SJSA1 (cell line): ENCODE results near the gene FERMT1. TPM values are rescaled to one million over a fixed set of nuclear protein-coding genes. Genes with fewer than 3 reads are reported as not detected.
"Not testable (repeated sequence)": the region's sequence is repeated elsewhere in the genome, so short reads cannot be mapped to it uniquely, and the experiment has no call there.

Source experiments
- DNase-seq, 2 experiments: peaks; one replicate each; pipeline ENCODE4 v3.0.0-alpha.2; 2015 to 2020; ENCODE audit warnings: low spot score in 2 of 2, low read depth in 1 of 2
- H3K27ac ChIP-seq: fragments of 250-450 bp; sonication (Bioruptor Pico); 2 replicates; pipeline ENCODE4 v1.5.1; 2020; ENCODE audit warnings: mild to moderate bottlenecking, moderate library complexity
- H3K27me3 ChIP-seq: fragments of 250-450 bp; sonication (Bioruptor Pico); replicated peaks from 2 replicates; pipeline ENCODE4 v1.5.1; 2020; ENCODE audit warnings: mild to moderate bottlenecking, moderate library complexity
- H3K36me3 ChIP-seq: fragments of 250-450 bp; sonication (Bioruptor Pico); 2 replicates; pipeline ENCODE4 v1.5.1; 2020; ENCODE audit warnings: mild to moderate bottlenecking
- H3K4me1 ChIP-seq: fragments of 250-450 bp; sonication (Bioruptor Pico); replicated peaks from 2 replicates; pipeline ENCODE4 v1.6.1; 2021; ENCODE audit warnings: mild to moderate bottlenecking
- H3K4me3 ChIP-seq: fragments of 250-450 bp; sonication (Bioruptor Pico); 2 replicates; pipeline ENCODE4 v1.5.1; 2020; ENCODE audit warnings: mild to moderate bottlenecking
- H3K9me3 ChIP-seq: fragments of 250-450 bp; sonication (Bioruptor Pico); replicated peaks from 2 replicates; pipeline ENCODE4 v1.5.1; 2020; ENCODE audit warnings: mild to moderate bottlenecking
- total RNA-seq: library from RNA; depleted of rRNA; stranded (reverse); fragments of >200 nt; shearing (Covaris generic); gene quantifications from 2 replicates; pipeline ENCODE4 v1.2.3, GENCODE V29; 2014

The FERMT1 gene
- total RNA-seq, 1 experiment from 2014 or later, result 0.13 TPM

- Histone ChIP-seq H3K4me1 (no peaks in the 10 kb centered on the region), H3K27ac (no peak overlapping the region), H3K27me3 (no peaks in the 10 kb centered on the region), H3K4me3 (no peak overlapping the region), H3K36me3 (no peaks in the 10 kb centered on the region), H3K9me3 (no peaks in the 10 kb centered on the region)
- DNase-seq, result no peak
Observed at GRCh38 chr20:6130045-6130444, 7.2 kb upstream of the FERMT1 start.

GRCh38 chr20:6127825-6128224, 5.0 kb upstream of the FERMT1 start:
- H3K36me3 ChIP-seq, result no peaks in the 10 kb centered on the region
- no peak for DNase-seq
- H3K27me3 ChIP-seq, result peaks cover 3% of the 10 kb centered on the region; the same call in 1 of the 2 replicates
- no peak overlapping the region for H3K4me3 ChIP-seq
- H3K27ac ChIP-seq, result no peak overlapping the region
- H3K4me1 ChIP-seq, result peaks cover 8% of the 10 kb centered on the region; the same call in 1 of the 2 replicates
- H3K9me3 ChIP-seq, result no peaks in the 10 kb centered on the region

GRCh38 chr20:6126846-6127245, 4.0 kb upstream of the FERMT1 start:
- Histone ChIP-seq H3K27me3 (peaks cover 13% of the 10 kb centered on the region; the same call in 1 of the 2 replicates), H3K4me1 (peaks cover 17% of the 10 kb centered on the region), H3K27ac (no peak overlapping the region), H3K36me3 (no peaks in the 10 kb centered on the region), H3K4me3 (no peak overlapping the region), H3K9me3 (no peaks in the 10 kb centered on the region)
- DNase-seq, result no peak

- DNase-seq, result no peak
- H3K9me3 ChIP-seq, result no peaks in the 10 kb centered on the region
- H3K27ac ChIP-seq, result no peak overlapping the region
- peaks cover 20% of the 10 kb centered on the region; the same call in 1 of the 2 replicates for H3K27me3 ChIP-seq
- H3K4me3 ChIP-seq, result peak overlapping the region; percentile 33
- no peaks in the 10 kb centered on the region for H3K36me3 ChIP-seq
- H3K4me1 ChIP-seq, result peaks cover 17% of the 10 kb centered on the region
Observed at GRCh38 chr20:6123649-6124014, 802 bp upstream of the FERMT1 start.

GRCh38 chr20:6122111-6122872, 538 bp downstream of the FERMT1 start:
- Histone ChIP-seq H3K4me1 (peaks cover 17% of the 10 kb centered on the region), H3K4me3 (peak overlapping the region; percentile 33), H3K27me3 (peaks cover 20% of the 10 kb centered on the region; the same call in 1 of the 2 replicates), H3K36me3 (no peaks in the 10 kb centered on the region), H3K9me3 (no peaks in the 10 kb centered on the region), H3K27ac (no peak overlapping the region)
- DNase-seq, result no peak

- H3K4me3 ChIP-seq, result no peak overlapping the region
Observed at GRCh38 chr20:6121504-6121903, 1.3 kb downstream of the FERMT1 start.

GRCh38 chr20:6120491-6120988, 2.3 kb downstream of the FERMT1 start:
- H3K4me1 ChIP-seq, result peaks cover 17% of the 10 kb centered on the region
- no peak overlapping the region for H3K27ac ChIP-seq
- no peak overlapping the region for H3K4me3 ChIP-seq
- H3K36me3 ChIP-seq, result no peaks in the 10 kb centered on the region
- H3K27me3 ChIP-seq, result peaks cover 20% of the 10 kb centered on the region; the same call in 1 of the 2 replicates
- H3K9me3 ChIP-seq, result no peaks in the 10 kb centered on the region
- DNase-seq, result no peak

More at GRCh38 chr20:6121504-6121903, 1.3 kb downstream of the FERMT1 start:
- H3K4me1 ChIP-seq, result peaks cover 17% of the 10 kb centered on the region
- no peak overlapping the region for H3K27ac ChIP-seq
- peaks cover 20% of the 10 kb centered on the region; the same call in 1 of the 2 replicates for H3K27me3 ChIP-seq
- no peaks in the 10 kb centered on the region for H3K9me3 ChIP-seq
- H3K36me3 ChIP-seq, result no peaks in the 10 kb centered on the region
- DNase-seq, result no peak

- no peaks in the 10 kb centered on the region for H3K36me3 ChIP-seq
- H3K27me3 ChIP-seq, result peaks cover 6% of the 10 kb centered on the region; the same call in 1 of the 2 replicates
- no peak for DNase-seq
- no peaks in the 10 kb centered on the region for H3K4me1 ChIP-seq
- no peaks in the 10 kb centered on the region for H3K9me3 ChIP-seq
- H3K4me3 ChIP-seq, result no peak overlapping the region
- H3K27ac ChIP-seq, result no peak overlapping the region
Observed at GRCh38 chr20:6116758-6117157, 6.1 kb downstream of the FERMT1 start.

GRCh38 chr20:6115221-6115895, 7.5 kb downstream of the FERMT1 start:
- Histone ChIP-seq H3K4me3 (no peak overlapping the region), H3K27ac (no peak overlapping the region), H3K36me3 (no peaks in the 10 kb centered on the region), H3K4me1 (no peaks in the 10 kb centered on the region), H3K27me3 (no peaks in the 10 kb centered on the region), H3K9me3 (no peaks in the 10 kb centered on the region)
- no peak for DNase-seq

- Histone ChIP-seq H3K27ac (no peak overlapping the region), H3K4me3 (no peak overlapping the region), H3K4me1 (no peaks in the 10 kb centered on the region), H3K36me3 (no peaks in the 10 kb centered on the region), H3K9me3 (no peaks in the 10 kb centered on the region), H3K27me3 (no peaks in the 10 kb centered on the region)
- no peak for DNase-seq
Observed at GRCh38 chr20:6114696-6115095, 8.1 kb downstream of the FERMT1 start.

- no peak overlapping the region for H3K27ac ChIP-seq
- no peak for DNase-seq
- H3K27me3 ChIP-seq, result no peaks in the 10 kb centered on the region
- H3K9me3 ChIP-seq, result no peaks in the 10 kb centered on the region
- no peaks in the 10 kb centered on the region for H3K4me1 ChIP-seq
- no peaks in the 10 kb centered on the region for H3K36me3 ChIP-seq
- H3K4me3 ChIP-seq, result no peak overlapping the region
Observed at GRCh38 chr20:6113951-6114350, 8.9 kb downstream of the FERMT1 start.

GRCh38 chr20:6112965-6113364, 9.9 kb downstream of the FERMT1 start:
- H3K4me3 ChIP-seq, H3K36me3 ChIP-seq, H3K4me1 ChIP-seq, H3K9me3 ChIP-seq, H3K27ac ChIP-seq, H3K27me3 ChIP-seq, DNase-seq: not testable (repeated sequence)

- no peaks in the 10 kb centered on the region for H3K27me3 ChIP-seq
- H3K9me3 ChIP-seq, result no peaks in the 10 kb centered on the region
- no peaks in the 10 kb centered on the region for H3K4me1 ChIP-seq
- no peak for DNase-seq
- H3K27ac ChIP-seq, result no peak overlapping the region
- H3K4me3 ChIP-seq, result no peak overlapping the region
- no peaks in the 10 kb centered on the region for H3K36me3 ChIP-seq
Observed at GRCh38 chr20:6108330-6108729, 14.5 kb downstream of the FERMT1 start.

- no peaks in the 10 kb centered on the region for H3K4me1 ChIP-seq
- no peaks in the 10 kb centered on the region for H3K36me3 ChIP-seq
- DNase-seq, result no peak
- H3K9me3 ChIP-seq, result no peaks in the 10 kb centered on the region
- H3K4me3 ChIP-seq, result no peak overlapping the region
- no peaks in the 10 kb centered on the region for H3K27me3 ChIP-seq
- H3K27ac ChIP-seq, result no peak overlapping the region
Observed at GRCh38 chr20:6104493-6105188, 18.2 kb downstream of the FERMT1 start.
